SHP77 (cell line): ENCODE measurements around the gene SALL1.

ENCODE experiments used
- DNase-seq, 2 experiments: peaks; one replicate each; lab custom pipeline; 2025; lab: John Stamatoyannopoulos, UW

Gene SALL1

DNA sequence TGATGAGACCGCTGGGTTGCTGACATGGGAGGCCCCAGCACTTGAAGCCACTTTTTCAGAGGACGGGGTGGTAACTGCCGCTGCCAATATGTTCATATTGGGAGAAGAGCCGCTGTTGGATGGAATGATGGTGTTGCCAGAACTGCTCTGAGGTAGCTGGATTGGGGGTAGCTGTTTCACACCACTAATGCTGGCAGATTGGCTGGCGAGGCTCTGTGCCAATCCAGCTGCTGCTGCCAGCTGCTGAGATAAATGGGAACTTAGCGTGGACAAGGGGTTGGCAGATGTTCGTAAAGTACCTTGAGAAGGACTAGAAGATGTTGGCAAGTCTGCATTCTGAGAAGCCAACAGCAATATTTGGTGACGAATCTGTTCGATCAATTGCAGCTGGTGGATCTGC, 10.0 kb downstream of the SALL1 start:
- DNase-seq: no peak

DNA sequence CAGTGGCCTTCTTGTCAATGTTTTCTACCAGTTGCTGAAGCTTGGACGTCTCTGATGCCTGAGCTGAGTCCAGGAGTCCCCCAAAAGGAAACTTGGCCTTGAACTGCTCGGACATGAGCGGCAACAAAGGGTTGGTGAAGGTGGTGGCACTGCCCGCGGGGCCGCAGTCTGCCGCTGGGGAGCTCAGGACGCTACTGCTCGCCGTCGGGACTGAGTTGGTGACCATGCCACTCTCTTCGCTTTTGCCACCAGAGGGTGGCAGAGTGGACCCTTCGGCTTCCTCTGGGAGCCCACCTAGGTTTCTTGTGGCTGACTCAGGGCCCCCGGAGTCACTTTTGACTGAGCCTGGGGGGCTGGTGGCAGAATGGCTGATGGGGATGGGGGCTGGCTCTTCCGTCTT, 11.0 kb downstream of the SALL1 start:
- DNase-seq: no peak

DNA sequence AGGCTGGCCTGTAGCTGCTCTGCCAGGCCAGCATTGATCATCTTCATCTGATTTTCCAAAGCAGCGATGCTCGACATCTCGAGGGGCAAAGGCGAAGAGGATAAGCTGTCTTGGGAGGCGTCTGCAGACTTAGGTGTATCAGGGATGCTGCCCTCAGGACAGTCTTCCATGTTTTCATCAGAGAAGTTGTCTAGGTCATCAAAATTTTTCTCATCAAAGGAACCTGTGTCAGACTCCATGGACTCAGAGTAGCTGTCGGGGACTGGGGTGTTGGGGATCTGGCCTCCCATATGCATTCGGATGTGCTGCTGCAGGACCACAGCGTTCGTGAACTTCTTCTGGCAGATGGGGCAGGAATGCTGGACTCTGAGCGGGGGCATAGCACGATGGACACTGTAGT, 11.5 kb downstream of the SALL1 start:
- DNase-seq: no peak

- DNase-seq: no peak
Observed at GRCh38 chr16:51138178-51138577, 12.9 kb downstream of the SALL1 start.

GRCh38 chr16:51137097-51137496, 14.0 kb downstream of the SALL1 start:
- no peak for DNase-seq

GRCh38 chr16:51134876-51135275, 16.2 kb downstream of the SALL1 start:
- no peak for DNase-seq

GRCh38 chr16:51134269-51134812, 16.7 kb downstream of the SALL1 start:
- no peak for DNase-seq

DNA sequence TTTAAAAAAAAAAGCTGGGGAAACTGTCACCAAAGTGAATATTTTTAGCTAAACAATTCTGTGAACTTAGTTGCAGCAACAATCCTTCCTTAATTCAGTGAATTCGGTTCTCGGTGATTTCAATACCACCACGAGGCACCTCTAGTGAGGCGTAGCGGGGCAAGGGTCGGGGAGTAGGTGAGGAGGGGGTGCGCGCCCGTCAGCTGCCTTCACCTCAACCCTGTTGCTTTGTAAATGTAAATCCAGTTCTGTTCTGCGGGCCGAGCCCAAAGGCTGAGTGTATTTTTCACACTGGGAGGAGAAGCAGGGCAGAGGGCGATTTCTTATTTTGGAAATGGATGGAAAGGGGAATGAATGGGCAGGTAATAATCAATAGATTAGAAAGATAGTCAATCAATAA, 17.4 kb downstream of the SALL1 start:
- DNase-seq: no peak

GRCh38 chr16:51133183-51133582, 17.9 kb downstream of the SALL1 start:
- DNase-seq: no peak

- DNase-seq: no peak
Observed at GRCh38 chr16:51132490-51133115, 18.5 kb downstream of the SALL1 start.

- no peak for DNase-seq
Observed at GRCh38 chr16:51131619-51132018, 19.5 kb downstream of the SALL1 start.

DNA sequence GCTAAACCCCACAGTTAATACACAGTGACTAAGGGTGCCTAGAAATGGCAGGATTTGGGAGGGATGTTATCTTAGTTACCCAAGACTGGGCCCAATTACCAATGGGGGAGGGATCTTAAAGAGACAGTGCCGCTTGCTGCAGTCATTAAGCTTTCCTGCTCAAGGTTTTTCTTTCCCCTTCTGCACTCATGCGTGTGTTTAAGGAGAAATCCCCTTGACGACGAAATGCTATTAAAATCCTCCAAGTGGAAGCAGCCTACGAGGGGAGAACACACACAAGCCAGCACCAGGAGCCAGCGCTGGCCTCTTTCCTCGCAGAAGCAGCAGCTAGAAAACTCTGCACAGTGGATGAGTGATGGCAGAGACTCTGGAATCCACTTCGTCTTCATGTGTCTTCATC, 22.0 kb downstream of the SALL1 start:
- DNase-seq: no peak

DNA sequence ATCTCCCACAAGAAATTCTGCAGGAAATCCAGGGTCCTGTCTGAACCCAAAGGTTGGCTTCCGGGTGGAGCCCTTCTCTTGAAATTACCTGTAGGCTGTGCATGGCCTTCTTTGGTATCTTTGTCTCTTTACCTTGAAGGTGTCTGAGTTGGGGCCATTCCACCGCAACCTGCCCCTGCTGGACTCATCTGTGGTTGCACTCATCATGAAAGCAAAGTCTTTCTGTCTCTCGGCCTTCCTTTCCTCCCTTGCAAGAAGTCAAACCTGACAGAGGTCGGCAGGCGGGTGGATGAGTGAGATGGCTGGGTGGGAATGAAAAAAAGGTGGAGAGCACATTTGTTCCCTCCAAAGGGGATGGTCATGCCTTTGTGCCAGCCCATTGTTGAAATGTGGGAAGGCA, 25.1 kb downstream of the SALL1 start:
- no peak for DNase-seq

DNA sequence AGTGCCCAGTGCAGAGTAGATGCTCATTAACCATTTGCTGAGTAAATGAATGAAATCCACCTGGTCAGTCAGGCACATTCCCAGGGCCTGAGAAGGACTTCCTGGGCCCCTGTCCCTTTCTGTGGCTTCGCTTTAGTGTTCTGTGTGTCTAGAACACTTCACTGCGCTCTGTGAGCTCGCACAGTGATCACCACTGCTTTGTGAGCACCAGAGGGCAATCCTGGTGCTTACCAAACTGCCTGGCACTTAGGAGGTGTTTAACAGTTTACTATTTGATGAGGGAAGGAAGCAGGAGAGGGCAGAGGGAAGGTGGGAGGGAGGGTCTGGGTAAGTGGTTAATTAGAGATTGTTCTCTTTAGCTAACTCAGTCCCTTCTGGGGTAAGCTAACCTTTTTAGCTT, 26.2 kb downstream of the SALL1 start:
- no peak for DNase-seq

- DNase-seq: no peak
Observed at GRCh38 chr16:51121850-51122249, 29.2 kb downstream of the SALL1 start.

- DNase-seq: no peak
Observed at GRCh38 chr16:51120730-51121347, 30.2 kb downstream of the SALL1 start.

DNA sequence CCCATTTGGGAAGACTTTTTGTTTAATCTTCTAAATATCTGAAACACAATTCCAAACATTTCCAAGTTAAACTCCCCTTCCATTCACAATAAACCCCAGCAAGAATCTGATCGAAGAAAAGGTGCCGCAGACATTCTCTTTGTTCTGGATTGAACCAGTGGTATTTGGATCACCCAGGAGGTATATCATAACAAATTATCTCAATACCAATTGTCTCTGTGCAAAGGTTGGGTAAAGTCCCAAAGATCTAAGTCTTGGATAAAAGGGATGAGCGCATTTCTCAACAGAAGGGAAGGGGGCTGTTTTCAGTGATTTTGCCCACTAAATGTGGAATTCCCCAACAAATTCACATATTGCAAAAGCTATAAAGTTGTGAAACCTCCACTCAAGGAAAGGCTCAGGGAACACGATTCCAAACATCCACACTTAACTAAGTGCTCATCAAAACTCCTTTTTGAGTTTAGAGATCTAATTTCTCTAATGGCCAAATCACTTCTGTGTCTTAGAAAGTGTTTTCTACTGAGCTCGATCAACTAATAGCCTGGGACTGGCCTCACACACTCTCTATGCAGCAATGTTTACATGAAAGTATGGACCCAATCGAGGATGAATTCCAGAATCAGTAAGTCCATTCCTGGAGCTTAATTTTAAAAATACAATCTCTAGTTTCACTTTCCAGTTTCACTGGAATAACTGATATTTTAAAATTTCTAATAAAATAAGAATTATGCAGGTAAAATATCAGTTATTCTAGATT, 30.9 kb downstream of the SALL1 start:
- no peak for DNase-seq

DNA sequence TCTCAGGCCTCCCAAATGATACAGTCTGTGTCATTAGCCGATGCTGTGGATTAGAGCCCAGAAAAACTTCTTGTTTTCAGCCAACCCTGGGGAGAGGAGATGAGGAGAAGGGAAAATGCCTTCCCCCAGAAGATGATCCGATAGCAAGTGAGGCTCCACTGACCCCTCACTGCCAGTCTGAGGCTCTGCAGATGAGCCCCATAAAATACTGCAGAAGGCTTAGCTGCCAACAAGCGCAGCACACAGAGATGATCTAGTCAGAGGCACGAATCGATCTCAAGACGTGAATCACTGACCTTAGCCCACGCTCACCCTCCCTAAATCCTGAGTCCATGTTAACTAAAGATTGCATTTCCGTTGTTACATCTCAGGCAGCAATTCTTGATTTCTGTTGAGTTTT, 31.5 kb downstream of the SALL1 start:
- no peak for DNase-seq

- DNase-seq: no peak
Observed at GRCh38 chr16:51116353-51116752, 34.7 kb downstream of the SALL1 start.

DNA sequence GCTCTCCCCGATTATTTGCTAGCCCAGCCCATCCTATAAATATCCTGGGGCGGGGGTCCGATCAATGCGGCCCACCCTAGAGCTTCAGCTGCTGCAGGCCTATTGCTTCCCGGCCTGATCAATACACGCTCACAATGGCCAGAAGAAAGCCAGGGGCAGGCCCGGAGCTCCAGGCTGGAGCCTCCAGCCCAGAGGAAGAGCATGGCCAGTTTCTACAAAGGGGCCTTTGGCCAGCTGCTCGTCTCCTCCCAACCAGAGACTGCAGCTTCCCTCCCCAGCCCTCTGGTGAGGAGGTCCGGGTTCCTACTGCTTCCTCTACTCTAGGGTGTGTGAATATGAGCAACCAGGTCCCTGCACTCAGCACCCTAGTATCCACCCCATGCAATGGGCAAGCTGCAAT, 36.7 kb downstream of the SALL1 start:
- no peak for DNase-seq

DNA sequence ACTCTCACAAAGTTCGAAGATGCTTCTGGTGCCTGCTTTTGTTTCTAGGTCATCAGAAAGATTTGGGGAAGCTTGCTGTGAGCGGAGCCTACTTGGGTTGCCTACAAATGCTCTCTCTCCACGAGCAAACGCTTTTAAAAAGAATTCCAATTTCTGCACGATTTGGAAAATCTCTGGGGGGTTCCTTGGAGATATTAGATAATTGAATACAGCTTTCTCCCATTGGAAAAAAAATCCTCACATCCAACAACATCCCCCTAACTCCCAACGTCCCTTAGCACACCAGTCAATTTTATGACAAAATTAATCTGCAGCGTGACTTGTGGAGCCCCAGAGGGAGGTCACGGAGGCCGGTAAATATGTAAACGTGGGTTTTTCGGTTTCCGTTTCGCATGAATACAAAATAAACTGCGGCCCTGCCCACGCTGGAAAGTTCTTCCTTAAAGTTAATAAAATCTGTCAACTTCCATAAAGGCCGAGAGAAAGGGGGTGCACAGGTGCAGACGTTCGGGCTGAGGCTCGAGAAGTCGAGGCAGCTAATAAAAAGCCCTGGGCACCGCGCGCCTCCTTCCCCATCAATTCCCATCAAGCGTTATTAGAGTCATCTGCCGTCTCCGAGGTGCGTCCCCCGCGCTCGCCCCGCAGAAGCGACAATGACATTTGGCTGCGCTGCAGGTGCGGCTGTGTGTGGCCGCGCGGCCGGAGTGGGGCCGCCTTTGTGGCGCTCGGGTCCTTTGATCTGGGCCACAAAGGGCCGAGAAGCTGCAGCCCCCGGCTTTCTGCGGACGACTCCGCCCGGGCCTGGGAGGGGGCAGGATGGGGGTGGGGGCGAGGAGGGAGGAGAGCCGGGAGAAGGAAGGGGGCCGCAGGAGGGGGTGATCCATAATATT, 37.6 kb downstream of the SALL1 start:
- DNase-seq: no peak

GRCh38 chr16:51112323-51112722, 38.7 kb downstream of the SALL1 start:
- no peak for DNase-seq
